Fibroblast of villous mesenchyme (primary cell): ENCODE measurements around the gene RAD9A. TPM values are rescaled to one million over a fixed set of nuclear protein-coding genes. Genes with fewer than 3 reads are reported as not detected.

Experiments used
- DNase-seq: peaks from one replicate; pipeline ENCODE4 v3.0.0-alpha.2; 2010; ENCODE audit warnings: low read depth
- H3K4me3 ChIP-seq: 2 replicates; pipeline ENCODE4 v1.5.1; 2011; ENCODE audit warnings: low read depth, mild to moderate bottlenecking, low read length
- CTCF ChIP-seq: IDR thresholded peaks from 2 replicates; pipeline ENCODE4 v1.5.1; 2012; ENCODE audit warnings: low read depth, mild to moderate bottlenecking, low read length; ENCODE audit not compliant: insufficient read depth
- total RNA-seq: library from RNA; depleted of rRNA; stranded (reverse); fragments of >200 nt; gene quantifications from 2 replicates; pipeline ENCODE4 v1.2.3, GENCODE V29; 2012

The RAD9A gene
- total RNA-seq, 1 donor: 4.3 TPM

- TF ChIP-seq CTCF: no peak
- H3K4me3 ChIP-seq: no peak overlapping the region
- DNase-seq: peak; percentile 54
These were observed 33.7 kb upstream of the RAD9A start for GRCh38 chr11:67357831-67358670.

GRCh38 chr11:67364169-67364568 lies 27.6 kb upstream of the RAD9A start:
- TF ChIP-seq CTCF: no peak
- DNase-seq: no peak

DNA sequence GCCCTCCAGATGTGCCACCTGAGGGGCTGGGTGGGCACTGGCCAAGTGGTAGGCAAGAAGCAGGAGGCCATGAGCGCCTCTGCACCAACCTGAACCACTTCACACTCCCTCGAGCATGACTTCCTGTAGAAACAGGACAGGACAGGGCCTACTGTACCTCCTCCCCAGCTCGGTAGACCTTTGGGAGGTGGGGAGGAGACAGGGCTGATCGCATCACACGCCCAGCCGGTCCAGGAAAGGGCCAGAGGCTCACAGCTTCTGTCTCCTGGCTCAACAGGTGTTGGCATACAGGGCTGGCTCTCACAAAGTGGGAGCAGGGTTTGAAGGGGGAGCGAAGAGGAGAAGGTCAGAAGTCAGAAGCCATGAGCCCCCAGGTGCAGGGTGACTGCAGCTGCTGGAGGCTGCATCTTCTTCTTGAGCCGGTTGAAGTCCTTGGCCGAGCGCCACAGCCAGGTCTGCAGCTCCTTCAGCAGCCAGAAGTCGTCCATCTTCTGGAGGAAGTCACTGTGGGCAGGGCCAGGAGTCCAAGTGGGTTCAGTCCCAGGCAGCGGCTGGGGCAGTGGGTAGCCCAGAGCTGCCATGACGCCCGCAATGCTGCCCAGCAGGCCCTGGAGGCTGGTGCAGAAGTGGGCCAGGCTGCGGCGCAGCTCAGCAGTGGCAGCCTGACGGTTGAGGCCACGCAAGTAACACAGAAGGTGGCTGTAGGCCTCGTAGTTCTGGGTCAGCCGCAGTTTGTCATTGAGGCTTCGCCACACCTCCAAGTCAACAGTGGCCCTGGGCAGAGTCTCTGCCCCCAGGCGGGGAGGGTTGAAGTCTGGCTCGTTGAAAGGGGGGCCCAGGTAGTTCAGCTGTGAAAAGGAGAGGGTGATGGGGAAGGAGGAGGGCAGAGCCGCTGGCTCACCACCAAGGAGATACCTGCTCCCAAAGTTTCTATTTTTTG lies 26.7 kb upstream of the RAD9A start:
- TF ChIP-seq CTCF: no peak
- no peak overlapping the region for H3K4me3 ChIP-seq
- DNase-seq: no peak

More at GRCh38 chr11:67364169-67364568, 27.6 kb upstream of the RAD9A start:
- no peak overlapping the region for H3K4me3 ChIP-seq

GRCh38 chr11:67365736-67366444 lies 25.9 kb upstream of the RAD9A start:
- no peak overlapping the region for H3K4me3 ChIP-seq
- DNase-seq: no peak
- TF ChIP-seq CTCF: no peak

- DNase-seq: peak; percentile 42
- no peak overlapping the region for H3K4me3 ChIP-seq
- TF ChIP-seq CTCF: no peak
These were observed 25.2 kb upstream of the RAD9A start for GRCh38 chr11:67366546-67366945.

DNA sequence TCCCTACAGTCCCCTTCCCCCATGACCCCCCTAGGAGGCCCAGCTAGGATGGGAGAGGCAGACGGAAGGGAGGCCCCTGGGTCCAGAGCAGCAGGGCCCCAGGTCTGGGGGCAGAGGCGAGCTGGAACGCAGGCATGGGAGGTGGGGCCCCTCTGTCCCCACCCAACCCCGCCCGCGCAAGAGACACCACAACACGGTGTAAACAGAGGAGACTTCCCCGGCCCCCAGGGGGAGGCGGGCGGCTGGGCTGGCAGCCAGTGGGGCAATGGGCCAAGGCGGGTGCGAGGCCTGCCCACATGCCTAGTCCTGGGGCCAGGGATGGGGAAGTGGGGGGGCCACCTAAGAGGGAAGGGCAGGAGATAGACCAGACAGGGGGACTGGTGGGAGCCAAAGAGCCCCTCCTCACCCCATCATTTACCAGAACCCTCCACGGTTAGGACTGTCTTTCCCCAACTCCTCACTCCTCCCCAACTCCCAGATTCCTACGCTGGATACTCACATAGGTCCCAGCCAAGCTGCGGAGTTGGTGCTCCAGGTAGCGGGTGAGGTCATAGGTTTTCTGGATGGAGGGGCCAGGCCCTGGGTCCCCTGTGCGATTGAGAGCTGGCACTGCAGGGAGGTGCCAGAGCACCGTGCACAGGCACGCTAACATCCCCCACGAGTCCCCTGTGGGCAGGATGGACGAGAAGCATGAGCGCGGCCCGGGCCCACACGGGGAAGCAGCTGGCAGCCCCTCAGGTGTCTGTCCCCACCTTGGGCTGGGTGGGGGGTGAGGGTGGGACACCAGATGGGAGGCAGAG lies 24.6 kb upstream of the RAD9A start:
- TF ChIP-seq CTCF: no peak
- H3K4me3 ChIP-seq: no peak overlapping the region
- peak; percentile 46 for DNase-seq
